AG08396 (cell line): ENCODE results near the gene UAP1L1.
"Not testable (repeated sequence)": the region's sequence is repeated elsewhere in the genome, so short reads cannot be mapped to it uniquely, and the experiment has no call there.

Source experiments
- DNase-seq: peaks from one replicate; pipeline ENCODE4 v3.0.0; 2012; ENCODE audit warnings: low spot score, mixed read lengths

Gene UAP1L1

GRCh38 chr9:137114613-137115393 is 37.5 kb downstream of the UAP1L1 start, which contains the start of gene DPP7:
DPP7 (minus strand) TSS chr9:137114733; CDS start chr9:137114713, 20 bp downstream.
- DNase-seq = peak; percentile 94

- no peak for DNase-seq
These were observed 38.2 kb downstream of the UAP1L1 start for GRCh38 chr9:137115394-137116026.

GRCh38 chr9:137116027-137116507 is 38.8 kb downstream of the UAP1L1 start:
- DNase-seq = no peak

GRCh38 chr9:137116728-137117127 is 39.4 kb downstream of the UAP1L1 start:
- DNase-seq = no peak

- no peak for DNase-seq
These were observed 40.0 kb downstream of the UAP1L1 start for GRCh38 chr9:137117269-137117731.

- not testable (repeated sequence) for DNase-seq
These were observed 40.8 kb downstream of the UAP1L1 start for GRCh38 chr9:137118092-137118603.

GRCh38 chr9:137121927-137122795 is 44.8 kb downstream of the UAP1L1 start:
- DNase-seq = not testable (repeated sequence)

- DNase-seq = not testable (repeated sequence)
These were observed 45.6 kb downstream of the UAP1L1 start for GRCh38 chr9:137122796-137123467.

GRCh38 chr9:137123468-137123837 is 46.1 kb downstream of the UAP1L1 start:
- DNase-seq = no peak

GRCh38 chr9:137123952-137124462 is 46.7 kb downstream of the UAP1L1 start:
- DNase-seq = not testable (repeated sequence)

- DNase-seq = no peak
These were observed 49.5 kb downstream of the UAP1L1 start for GRCh38 chr9:137126786-137127185.

- DNase-seq = no peak
These were observed 50.2 kb downstream of the UAP1L1 start for GRCh38 chr9:137127301-137128157.

GRCh38 chr9:137128158-137128861 is 51.0 kb downstream of the UAP1L1 start:
- DNase-seq = no peak

GRCh38 chr9:137128862-137129455 is 51.6 kb downstream of the UAP1L1 start:
- DNase-seq = no peak

- peak; percentile 99 for DNase-seq
These were observed 52.3 kb downstream of the UAP1L1 start for GRCh38 chr9:137129456-137130175.

GRCh38 chr9:137130176-137130755 is 52.9 kb downstream of the UAP1L1 start:
- no peak for DNase-seq
